IMR-90 (cell line): ENCODE measurements around the gene MYOF. TPM values are rescaled to one million over a fixed set of nuclear protein-coding genes. Genes with fewer than 3 reads are reported as not detected.

Experiments used
- ATAC-seq: fragments of 200-7000 bp; cut with Tn5 transposase; 2 replicates; pipeline ENCODE4 v1.9.1; 2020; ENCODE audit warnings: low read depth, mild to moderate bottlenecking, moderate library complexity
- BruUV-seq: library from RNA; stranded (reverse); fragments of 400-500 nt; replicated peaks from 2 replicates; lab custom pipeline; 2021; lab: Mats Ljungman, UMichigan
- CTCF ChIA-PET: fragments of 300-600 bp; formaldehyde crosslinking; extraction: SDS; loops from one replicate; lab custom pipeline; 2021; ENCODE audit warnings: antibody characterized with exemption; lab: Yijun Ruan, JAX
- POLR2A ChIA-PET: fragments of 300-600 bp; sonication (Branson Sonifier 250); formaldehyde crosslinking; loops from one replicate; lab custom pipeline; 2022; ENCODE audit warnings: antibody characterized with exemption; ENCODE audit not compliant: unreplicated experiment; lab: Charles Lee
- DNase-seq: peaks from one replicate; pipeline ENCODE4 v3.0.0; 2013
- H2AFZ ChIP-seq: replicated peaks from 2 replicates; pipeline ENCODE3; 2013; ENCODE audit warnings: low read length, mild to moderate bottlenecking; ENCODE audit not compliant: poor library complexity
- H2AK5ac ChIP-seq: 2 replicates; pipeline ENCODE4 v1.6.1; 2013; ENCODE audit warnings: low read depth, low read length, inconsistent platforms
- H2AK9ac ChIP-seq: replicated peaks from 2 replicates; pipeline ENCODE3; 2013; ENCODE audit warnings: mild to moderate bottlenecking, low read depth, low read length, moderate library complexity; ENCODE audit not compliant: poor library complexity
- H2BK120ac ChIP-seq: 2 replicates; pipeline ENCODE4 v1.6.1; 2013; ENCODE audit warnings: low read depth, low read length, inconsistent platforms
- H2BK15ac ChIP-seq: 3 replicates; pipeline ENCODE4 v1.6.1; 2013; ENCODE audit warnings: low read depth, low read length, inconsistent platforms
- H2BK20ac ChIP-seq: 2 replicates; pipeline ENCODE4 v1.6.1; 2013; ENCODE audit warnings: low read depth, mild to moderate bottlenecking, inconsistent platforms, low read length, moderate library complexity
- H2BK5ac ChIP-seq: 2 replicates; pipeline ENCODE4 v1.6.1; 2013; ENCODE audit warnings: mild to moderate bottlenecking, low read depth, low read length, inconsistent platforms; ENCODE audit not compliant: poor library complexity, severe bottlenecking
- H3K14ac ChIP-seq: replicated peaks from 2 replicates; pipeline ENCODE4 v1.6.1; 2013; ENCODE audit warnings: low read depth, low read length, inconsistent platforms
- H3K18ac ChIP-seq: 2 replicates; pipeline ENCODE4 v1.6.1; 2013; ENCODE audit warnings: low read depth, low read length, control low read depth
- H3K23ac ChIP-seq: 2 replicates; pipeline ENCODE4 v1.6.1; 2013; ENCODE audit warnings: low read depth, low read length, inconsistent platforms
- H3K27ac ChIP-seq: 2 replicates; pipeline ENCODE4 v1.5.1; 2013; ENCODE audit warnings: mild to moderate bottlenecking, control low read depth, low read length; ENCODE audit not compliant: insufficient read depth
- H3K27me3 ChIP-seq: 2 replicates; pipeline ENCODE4 v1.6.1; 2013; ENCODE audit warnings: low read length; ENCODE audit not compliant: control insufficient read depth, insufficient read depth
- H3K36me3 ChIP-seq: 2 replicates; pipeline ENCODE4 v1.6.1; 2013; ENCODE audit warnings: low read length, mixed read lengths; ENCODE audit not compliant: control insufficient read depth, insufficient read depth
- H3K4ac ChIP-seq: 2 replicates; pipeline ENCODE4 v1.6.1; 2013; ENCODE audit warnings: low read depth, low read length, inconsistent platforms
- H3K4me1 ChIP-seq: 2 replicates; pipeline ENCODE4 v1.6.1; 2013; ENCODE audit warnings: low read length, mixed read lengths; ENCODE audit not compliant: control insufficient read depth, insufficient read depth
- H3K4me2 ChIP-seq: 2 replicates; pipeline ENCODE4 v1.6.1; 2013; ENCODE audit warnings: low read depth, mild to moderate bottlenecking, control low read depth, low read length, moderate library complexity
- H3K4me3 ChIP-seq: 2 replicates; pipeline ENCODE4 v1.5.1; 2013; ENCODE audit warnings: low read depth, mild to moderate bottlenecking, control low read depth, low read length, moderate library complexity; ENCODE audit not compliant: insufficient read depth
- H3K56ac ChIP-seq: 2 replicates; pipeline ENCODE4 v1.6.1; 2013; ENCODE audit warnings: low read length, inconsistent platforms; ENCODE audit not compliant: insufficient read depth; ENCODE audit errors: extremely low read depth
- H3K79me1 ChIP-seq, 2 experiments: 2 replicates each; pipeline ENCODE4 v1.6.1; 2013; ENCODE audit warnings: low read length in 2 of 2, inconsistent platforms in 1 of 2, low read depth in 1 of 2
- H3K9ac ChIP-seq: 2 replicates; pipeline ENCODE4 v1.6.1; 2013; ENCODE audit warnings: low read depth, low read length, control low read depth
- H3K9me1 ChIP-seq: 2 replicates; pipeline ENCODE4 v1.6.1; 2013; ENCODE audit warnings: low read length, inconsistent platforms; ENCODE audit not compliant: insufficient read depth
- H3K9me3 ChIP-seq: 2 replicates; pipeline ENCODE4 v1.6.1; 2013; ENCODE audit warnings: low read length; ENCODE audit not compliant: control insufficient read depth, insufficient read depth
- H4K20me1 ChIP-seq: 2 replicates; pipeline ENCODE4 v1.6.1; 2013; ENCODE audit warnings: low read length, inconsistent platforms; ENCODE audit not compliant: insufficient read depth
- H4K5ac ChIP-seq: 2 replicates; pipeline ENCODE4 v1.6.1; 2013; ENCODE audit warnings: mild to moderate bottlenecking, low read depth, low read length, control low read depth
- H4K8ac ChIP-seq, 2 experiments: 2 replicates each; pipeline ENCODE4 v1.6.1; 2013; ENCODE audit warnings: low read depth in 2 of 2, low read length in 2 of 2, control low read depth in 1 of 2, inconsistent platforms in 1 of 2
- H4K91ac ChIP-seq: 2 replicates; pipeline ENCODE4 v1.6.1; 2013; ENCODE audit warnings: low read depth, low read length, inconsistent platforms; ENCODE audit not compliant: insufficient read depth
- BHLHE40 ChIP-seq: fragments of 150-350 bp; IDR thresholded peaks from 2 replicates; pipeline ENCODE4 v1.6.1; 2016; ENCODE audit warnings: mild to moderate bottlenecking, low read depth, low read length
- CEBPB ChIP-seq: IDR thresholded peaks from 2 replicates; pipeline ENCODE4 v1.6.1; 2012; ENCODE audit warnings: low read depth, low read length, improper control_type of control experiment
- CHD1 ChIP-seq: IDR thresholded peaks from 2 replicates; pipeline ENCODE4 v1.6.1; 2012; ENCODE audit warnings: low read depth, low read length, improper control_type of control experiment
- FOS ChIP-seq: fragments of 150-350 bp; IDR thresholded peaks from 2 replicates; pipeline ENCODE4 v1.6.1; 2016; ENCODE audit warnings: low read depth, low read length
- MAFK ChIP-seq: IDR thresholded peaks from 2 replicates; pipeline ENCODE4 v1.6.1; 2012; ENCODE audit warnings: low read depth, low read length, improper control_type of control experiment
- MAZ ChIP-seq: IDR thresholded peaks from 2 replicates; pipeline ENCODE4 v1.6.1; 2012; ENCODE audit warnings: low read depth, mild to moderate bottlenecking, low read length, improper control_type of control experiment, moderate library complexity, borderline replicate concordance
- MXI1 ChIP-seq: IDR thresholded peaks from 2 replicates; pipeline ENCODE4 v1.6.1; 2012; ENCODE audit warnings: low read depth, mild to moderate bottlenecking, low read length, moderate library complexity, borderline replicate concordance
- NFE2L2 ChIP-seq: fragments of 150-350 bp; IDR thresholded peaks from 2 replicates; pipeline ENCODE4 v1.6.1; 2016; ENCODE audit warnings: low read depth, mild to moderate bottlenecking, low read length
- POLR2A ChIP-seq: IDR thresholded peaks from 2 replicates; pipeline ENCODE4 v1.6.1; 2012; ENCODE audit warnings: mild to moderate bottlenecking, low read depth, low read length
- RAD21 ChIP-seq: IDR thresholded peaks from 2 replicates; pipeline ENCODE4 v1.6.1; 2012; ENCODE audit warnings: low read length, improper control_type of control experiment
- RCOR1 ChIP-seq: IDR thresholded peaks from 2 replicates; pipeline ENCODE4 v1.6.1; 2012; ENCODE audit warnings: mild to moderate bottlenecking, low read length, improper control_type of control experiment; ENCODE audit not compliant: insufficient replicate concordance
- RFX5 ChIP-seq: IDR thresholded peaks from 2 replicates; pipeline ENCODE4 v1.8.0; 2012; ENCODE audit warnings: low read depth, mild to moderate bottlenecking, low read length, moderate library complexity
- SMC3 ChIP-seq: fragments of 150-350 bp; IDR thresholded peaks from 2 replicates; pipeline ENCODE4 v1.6.1; 2016; ENCODE audit warnings: low read depth, mild to moderate bottlenecking, antibody characterized with exemption, low read length, moderate library complexity
- WGBS, 2 experiments: methylation state at CpG; one replicate each; pipeline versions ENCODE4 v1.1.5 to v1.1.7; 2013; ENCODE audit warnings: missing lambda C conversion rate in 2 of 2; ENCODE audit not compliant: insufficient read length in 1 of 2; ENCODE audit errors: extremely low coverage in 2 of 2; 5-methylcytosine and 5-hydroxymethylcytosine counted together
- dilution Hi-C: fragments of 300-500 bp; cut with HindIII; formaldehyde crosslinking; loops from one replicate; pipeline ENCODE4 v1.14.3; 2018; ENCODE audit warnings: low sequenced_read_pairs; ENCODE audit not compliant: unreplicated experiment
- in situ Hi-C: fragments of 300-500 bp; cut with MboI; formaldehyde crosslinking; loops from 3 replicates; pipeline ENCODE4 v1.14.3; 2019; ENCODE audit warnings: low sequenced_read_pairs, inconsistent platforms, mixed read lengths
- intact Hi-C: fragments of 100-400 bp; cut with micrococcal nuclease; formaldehyde crosslinking; loops from 2 replicates; pipeline ENCODE4 v1.10.0; 2022
- polyA plus RNA-seq, 3 experiments: library from polyadenylated mRNA; depleted of rRNA; stranded (reverse); fragments of >200 nt; gene quantifications; 2 replicates each; pipeline ENCODE4 v1.2.3, GENCODE V29; 2012; ENCODE audit warnings: low replicate concordance in 1 of 3
- total RNA-seq: library from RNA; depleted of rRNA; stranded (reverse); fragments of >200 nt; gene quantifications from 2 replicates; pipeline ENCODE4 v1.2.3, GENCODE V29; 2012
- TF ChIP-seq, protein P1 (sequence below): fragments of 150-350 bp; IDR thresholded peaks from 2 replicates; pipeline ENCODE4 v1.6.1; 2017; ENCODE audit warnings: mild to moderate bottlenecking, antibody characterized with exemption, low read length, low read depth
- TF ChIP-seq, protein P2 (sequence below): fragments of 150-350 bp; IDR thresholded peaks from 2 replicates; pipeline ENCODE4 v1.6.1; 2016; ENCODE audit warnings: low read depth, mild to moderate bottlenecking, low read length, moderate library complexity, borderline replicate concordance
- TF ChIP-seq, protein P3 (sequence below): conservative IDR thresholded peaks from 2 replicates; pipeline ENCODE4 v1.5.1; 2012; ENCODE audit warnings: mild to moderate bottlenecking, low read depth, low read length, improper control_type of control experiment

MYOF gene
- total and polyA plus RNA-seq, 2 of the 4 experiments (the other 2 are of a cell fraction), result 221 to 281 TPM

DNA sequence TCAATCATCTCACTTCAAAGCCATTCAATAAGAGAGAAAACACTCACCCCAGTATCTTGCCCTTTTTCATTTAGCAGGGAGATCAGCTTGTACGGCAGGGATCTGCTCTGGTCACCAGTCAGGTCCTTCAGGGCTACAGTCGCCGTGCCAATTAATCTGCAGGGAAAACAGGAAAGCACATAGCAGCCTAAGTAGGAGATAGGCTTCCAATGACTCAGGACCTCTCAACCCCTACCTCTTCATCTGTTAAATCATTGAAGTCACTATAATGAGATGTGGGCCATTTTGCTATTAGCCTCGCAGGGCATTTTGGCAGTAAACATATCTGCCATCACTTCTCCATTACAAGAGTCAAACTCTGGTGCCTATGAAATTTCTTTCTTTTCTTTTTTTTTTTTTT, 50.8 kb downstream of the MYOF start:
- DNase-seq, result no peak
- no CpG with 5 or more reads among the region's 4 CpGs for WGBS, 2 experiments
- Histone ChIP-seq H3K56ac (no peak overlapping the region), H2AFZ (no peak overlapping the region), H3K4me3 (no peak overlapping the region), H2AK5ac (no peak overlapping the region), H3K4me1 (peaks cover 15% of the 10 kb centered on the region), H3K4ac (no peak overlapping the region), H3K27me3 (no peaks in the 10 kb centered on the region), H3K9ac (no peak overlapping the region), H3K9me3 (no peaks in the 10 kb centered on the region; the same call in 1 of the 2 replicates), H3K23ac (no peak overlapping the region), H4K91ac (no peak overlapping the region), H4K20me1 (no peaks in the 10 kb centered on the region), H3K36me3 (peaks cover 20% of the 10 kb centered on the region), H3K14ac (no peak overlapping the region), H3K4me2 (no peak overlapping the region), H4K8ac (peak overlapping the region in 1 of 2 experiments; percentile 41; a peak in 2 of 4 replicates), H3K79me1 (peaks cover 30 to 69% of the 10 kb centered on the region in 2 experiments), H3K9me1 (peaks cover 3% of the 10 kb centered on the region; the same call in 1 of the 2 replicates), H4K5ac (peak overlapping the region; percentile 12; the same call in 1 of the 2 replicates), H3K18ac (no peak overlapping the region), H2BK120ac (no peak overlapping the region), H2BK15ac (no peak overlapping the region), H2BK5ac (no peak overlapping the region), H3K27ac (peak overlapping the region; percentile 9; the same call in 1 of the 2 replicates), H2BK20ac (no peak overlapping the region), H2AK9ac (no peak overlapping the region)
- CTCF ChIA-PET, result no interaction called here
- no peak for TF ChIP-seq RAD21
- no peak for TF ChIP-seq BHLHE40
- TF ChIP-seq, protein P1, sequence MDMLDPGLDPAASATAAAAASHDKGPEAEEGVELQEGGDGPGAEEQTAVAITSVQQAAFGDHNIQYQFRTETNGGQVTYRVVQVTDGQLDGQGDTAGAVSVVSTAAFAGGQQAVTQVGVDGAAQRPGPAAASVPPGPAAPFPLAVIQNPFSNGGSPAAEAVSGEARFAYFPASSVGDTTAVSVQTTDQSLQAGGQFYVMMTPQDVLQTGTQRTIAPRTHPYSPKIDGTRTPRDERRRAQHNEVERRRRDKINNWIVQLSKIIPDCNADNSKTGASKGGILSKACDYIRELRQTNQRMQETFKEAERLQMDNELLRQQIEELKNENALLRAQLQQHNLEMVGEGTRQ, result no peak
- TF ChIP-seq POLR2A, result no peak
- TF ChIP-seq MAZ, result no peak
- no peak for TF ChIP-seq RCOR1
- TF ChIP-seq SMC3, result no peak
- no peak for TF ChIP-seq CHD1
- no peak for TF ChIP-seq NFE2L2
- TF ChIP-seq MXI1, result no peak
- TF ChIP-seq, protein P2, sequence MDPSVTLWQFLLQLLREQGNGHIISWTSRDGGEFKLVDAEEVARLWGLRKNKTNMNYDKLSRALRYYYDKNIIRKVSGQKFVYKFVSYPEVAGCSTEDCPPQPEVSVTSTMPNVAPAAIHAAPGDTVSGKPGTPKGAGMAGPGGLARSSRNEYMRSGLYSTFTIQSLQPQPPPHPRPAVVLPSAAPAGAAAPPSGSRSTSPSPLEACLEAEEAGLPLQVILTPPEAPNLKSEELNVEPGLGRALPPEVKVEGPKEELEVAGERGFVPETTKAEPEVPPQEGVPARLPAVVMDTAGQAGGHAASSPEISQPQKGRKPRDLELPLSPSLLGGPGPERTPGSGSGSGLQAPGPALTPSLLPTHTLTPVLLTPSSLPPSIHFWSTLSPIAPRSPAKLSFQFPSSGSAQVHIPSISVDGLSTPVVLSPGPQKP, result no peak
- TF ChIP-seq MAFK, result no peak
- no peak for TF ChIP-seq RFX5
- TF ChIP-seq, protein P3, sequence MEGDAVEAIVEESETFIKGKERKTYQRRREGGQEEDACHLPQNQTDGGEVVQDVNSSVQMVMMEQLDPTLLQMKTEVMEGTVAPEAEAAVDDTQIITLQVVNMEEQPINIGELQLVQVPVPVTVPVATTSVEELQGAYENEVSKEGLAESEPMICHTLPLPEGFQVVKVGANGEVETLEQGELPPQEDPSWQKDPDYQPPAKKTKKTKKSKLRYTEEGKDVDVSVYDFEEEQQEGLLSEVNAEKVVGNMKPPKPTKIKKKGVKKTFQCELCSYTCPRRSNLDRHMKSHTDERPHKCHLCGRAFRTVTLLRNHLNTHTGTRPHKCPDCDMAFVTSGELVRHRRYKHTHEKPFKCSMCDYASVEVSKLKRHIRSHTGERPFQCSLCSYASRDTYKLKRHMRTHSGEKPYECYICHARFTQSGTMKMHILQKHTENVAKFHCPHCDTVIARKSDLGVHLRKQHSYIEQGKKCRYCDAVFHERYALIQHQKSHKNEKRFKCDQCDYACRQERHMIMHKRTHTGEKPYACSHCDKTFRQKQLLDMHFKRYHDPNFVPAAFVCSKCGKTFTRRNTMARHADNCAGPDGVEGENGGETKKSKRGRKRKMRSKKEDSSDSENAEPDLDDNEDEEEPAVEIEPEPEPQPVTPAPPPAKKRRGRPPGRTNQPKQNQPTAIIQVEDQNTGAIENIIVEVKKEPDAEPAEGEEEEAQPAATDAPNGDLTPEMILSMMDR, result no peak
- no peak for TF ChIP-seq FOS
- no peak for TF ChIP-seq CEBPB
- no TSS peak for BruUV-seq
- ATAC-seq, result no peak
- dilution Hi-C loops, result no loop called here
- intact Hi-C loops, result no loop called here
- in situ Hi-C loops, result no loop called here
- POLR2A ChIA-PET, result no interaction called here
